ENCODE measurements around the gene C16orf87.

C16orf87 gene

GRCh38 chr16:46746821-46747776, 83.9 kb downstream of the C16orf87 start:
- H3K4me1 ChIP-seq: peaks cover 69% of the 10 kb centered on the region

More at GRCh38 chr16:46746821-46747776, 83.9 kb downstream of the C16orf87 start:
- Histone ChIP-seq H3K4me2 (0 out of 2 replicates have a peak overlapping the region, but pooled peaks have one; percentile 68), H3K36me3 (no peaks in the 10 kb centered on the region), H3K9me3 (no peaks in the 10 kb centered on the region), H4K20me1 (no peaks in the 10 kb centered on the region), H3K27ac (0 out of 2 replicates have a peak overlapping the region, but pooled peaks have one; percentile 51), H3K9ac (no peak overlapping the region), H3K27me3 (no peaks in the 10 kb centered on the region), H3K4me3 (no peak overlapping the region)
- TF ChIP-seq Cebpa-rat (IDR thresholded peaks at IDR 0.05): no peak
